Adrenal gland (tissue), 5 donors: Measurements from ENCODE around the gene MED20.

Experiments used
- CTCF ChIP-seq, 6 experiments: fragments of 450-650 bp in 4 of 6; fragments of 200-600 bp in 2 of 6; sonication (generic) in 1 of 6; IDR thresholded peaks; 1 replicate in 5 of 6; 2 replicates in 1 of 6; pipeline versions ENCODE4 v1.5.1 to v1.8.0; 2016 to 2021; ENCODE audit warnings: antibody characterized with exemption in 6 of 6, mild to moderate bottlenecking in 2 of 6, moderate library complexity in 1 of 6
- POLR2A ChIP-seq, 2 donors: fragments of 450-650 bp; IDR thresholded peaks; one replicate each; pipeline ENCODE4 v1.6.1; 2017; ENCODE audit warnings: antibody characterized with exemption in 2 of 2, mild to moderate bottlenecking in 2 of 2, moderate library complexity in 1 of 2
- donor health status: DM: no; HTN: no; CAD: no.

GRCh38 chr6:41937472-41937860 lies 16.5 kb upstream of the MED20 start:
- no peak for TF ChIP-seq CTCF (IDR thresholded peaks at IDR 0.05)
- TF ChIP-seq POLR2A (IDR thresholded peaks at IDR 0.05): no peak
